K562 (cell line): Measurements from ENCODE around the gene TSPAN18. TPM values are rescaled to one million over a fixed set of nuclear protein-coding genes. Genes with fewer than 3 reads are reported as not detected.

Experiments used
- ATAC-seq: fragments of 200-7000 bp; cut with Tn5 transposase; 3 replicates; pipeline ENCODE4 v1.9.1; 2020; ENCODE audit warnings: moderate library complexity
- BruUV-seq: library from RNA; stranded (reverse); fragments of 400-500 nt; replicated peaks from 2 replicates; lab custom pipeline; 2021; lab: Mats Ljungman, UMichigan
- CTCF ChIA-PET: fragments of 300-600 bp; formaldehyde crosslinking; extraction: SDS; loops from one replicate; lab custom pipeline; 2021; ENCODE audit warnings: low intra/inter-chr PET ratio; lab: Yijun Ruan, JAX
- POLR2A ChIA-PET: fragments of 300-600, 350-650 bp; sonication (Branson Sonifier 250); formaldehyde crosslinking; extraction: SDS; loops from one replicate; lab custom pipeline; 2021; ENCODE audit warnings: antibody characterized with exemption, inconsistent platforms; lab: Yijun Ruan, JAX
- DNase-seq, 4 experiments: peaks; one replicate each; pipeline versions ENCODE4 v3.0.0 to v3.0.0-alpha.2; 2011 to 2018; ENCODE audit warnings: low spot score in 3 of 4, mixed read lengths in 3 of 4; ENCODE audit errors: extremely low read depth in 1 of 4
- FAIRE-seq: peaks from 2 replicates; lab custom pipeline; 2011; peaks lifted over from hg19 to GRCh38; lab: Jason Lieb, UNC
- H2AFZ ChIP-seq: 2 replicates; pipeline ENCODE4 v1.6.0; 2011; ENCODE audit warnings: low read depth, low read length, control low read depth, inconsistent platforms
- H3K27ac ChIP-seq: fragments of 200-600 bp; 3 replicates; pipeline ENCODE4 v1.8.0; 2011; ENCODE audit warnings: low read depth, mild to moderate bottlenecking, control low read depth, inconsistent platforms, low read length, moderate library complexity, mixed read lengths; ENCODE audit errors: extremely low read depth
- H3K27me3 ChIP-seq, 2 experiments: fragments of 300-600 bp in 1 of 2; 2 replicates in 1 of 2; 3 replicates in 1 of 2; pipeline versions ENCODE4 v1.6.0 to v1.8.0; 2011; ENCODE audit warnings: inconsistent platforms in 2 of 2, low read length in 2 of 2, mild to moderate bottlenecking in 1 of 2, mixed read lengths in 1 of 2, moderate library complexity in 1 of 2; ENCODE audit not compliant: control insufficient read depth in 2 of 2, insufficient read depth in 2 of 2
- H3K36me3 ChIP-seq: fragments of 300-600 bp; 3 replicates; pipeline ENCODE4 v1.8.0; 2011; ENCODE audit warnings: mild to moderate bottlenecking, low read length, inconsistent platforms; ENCODE audit not compliant: control insufficient read depth, insufficient read depth
- H3K4me1 ChIP-seq, 2 experiments: fragments of 200-600 bp in 1 of 2; replicated peaks in 1 of 2; 2 replicates in 1 of 2; 3 replicates in 1 of 2; pipeline versions ENCODE4 v1.5.1 to v1.8.0; 2011; ENCODE audit warnings: inconsistent platforms in 2 of 2, low read length in 2 of 2, mild to moderate bottlenecking in 1 of 2, mixed read lengths in 1 of 2, moderate library complexity in 1 of 2; ENCODE audit not compliant: control insufficient read depth in 2 of 2, insufficient read depth in 2 of 2
- H3K4me2 ChIP-seq: 2 replicates; pipeline ENCODE4 v1.6.1; 2011; ENCODE audit warnings: low read length, control low read depth, inconsistent platforms, mixed read lengths; ENCODE audit not compliant: insufficient read depth
- H3K4me3 ChIP-seq: fragments of 200-600 bp; sonication (generic), shearing (Covaris generic); 2 replicates; pipeline ENCODE4 v1.5.1; 2016; ENCODE audit warnings: control low read depth, inconsistent platforms
- H3K79me2 ChIP-seq: fragments of 200-600 bp; 3 replicates; pipeline ENCODE4 v1.8.0; 2011; ENCODE audit warnings: low read length, inconsistent platforms; ENCODE audit not compliant: control insufficient read depth, insufficient read depth
- H3K9ac ChIP-seq, 2 experiments: 2 replicates each; pipeline versions ENCODE4 v1.6.0 to v1.6.1; 2011; ENCODE audit warnings: low read depth in 2 of 2, low read length in 2 of 2, control low read depth in 1 of 2, inconsistent platforms in 1 of 2, mild to moderate bottlenecking in 1 of 2, mixed read lengths in 1 of 2; ENCODE audit not compliant: insufficient read depth in 1 of 2
- H3K9me1 ChIP-seq: one replicate; pipeline ENCODE4 v1.6.0; 2011; ENCODE audit warnings: inconsistent platforms, mild to moderate bottlenecking, low read length, moderate library complexity; ENCODE audit not compliant: control insufficient read depth, insufficient read depth
- H3K9me3 ChIP-seq: replicated peaks from 2 replicates; pipeline ENCODE4 v1.5.1; 2011; ENCODE audit warnings: low read depth, low read length, inconsistent platforms; ENCODE audit not compliant: control insufficient read depth, insufficient read depth
- H4K20me1 ChIP-seq: replicated peaks from 2 replicates; pipeline ENCODE4 v1.6.1; 2011; ENCODE audit warnings: low read length, inconsistent platforms, mixed read lengths; ENCODE audit not compliant: control insufficient read depth, insufficient read depth
- ELF1 ChIP-seq: fragments of 200-800 bp; sonication (Bioruptor generic); IDR thresholded peaks from 2 replicates; pipeline ENCODE4 v1.6.1; 2016; ENCODE audit warnings: missing genetic modification characterization, missing compliant biosample characterization
- MYC ChIP-seq, 2 experiments: fragments of 250-450 bp in 1 of 2; sonication (Bioruptor Pico) in 1 of 2; IDR thresholded peaks; 2 replicates each; pipeline versions ENCODE4 v1.5.1 to v1.6.1; 2012 to 2021; ENCODE audit warnings: low read depth in 2 of 2, borderline replicate concordance in 1 of 2, improper control_type of control experiment in 1 of 2, low read length in 1 of 2, mild to moderate bottlenecking in 1 of 2, moderate library complexity in 1 of 2
- PCBP2 ChIP-seq: fragments of 200-400 bp; formaldehyde crosslinking; IDR thresholded peaks from 2 replicates; pipeline ENCODE4 v1.6.1; 2018; ENCODE audit warnings: low read length, low read depth, mild to moderate bottlenecking, moderate library complexity; ENCODE audit not compliant: poor library complexity, severe bottlenecking
- POLR2AphosphoS2 ChIP-seq: IDR thresholded peaks from 2 replicates; pipeline ENCODE4 v1.6.1; 2012; ENCODE audit warnings: low read length, improper control_type of control experiment
- POLR2AphosphoS5 ChIP-seq: IDR thresholded peaks from 2 replicates; pipeline ENCODE4 v1.6.1; 2011; ENCODE audit warnings: mild to moderate bottlenecking, low read depth, low read length, moderate library complexity; ENCODE audit not compliant: control insufficient read depth, insufficient read depth
- ZNF354B ChIP-seq: fragments of 250-450 bp; sonication (Bioruptor Pico); IDR thresholded peaks from 2 replicates; pipeline ENCODE4 v1.4.0; 2020
- ZNF561 ChIP-seq: fragments of 450-650 bp; formaldehyde crosslinking; conservative IDR thresholded peaks from 2 replicates; pipeline ENCODE4 v1.4.0; 2020; ENCODE audit warnings: mild to moderate bottlenecking, moderate library complexity
- ZNF583 ChIP-seq: fragments of 250-450 bp; sonication (Bioruptor Pico); IDR thresholded peaks from 2 replicates; pipeline ENCODE4 v1.4.0; 2020
- WGBS: fragments of 100-300 bp; shearing (Covaris generic); methylation state at CpG from one replicate; pipeline ENCODE4 v1.1.6; 2016; ENCODE audit warnings: low coverage, mixed read lengths; ENCODE audit not compliant: insufficient coverage; ENCODE audit errors: missing lambda C conversion rate; 5-methylcytosine and 5-hydroxymethylcytosine counted together
- in situ Hi-C: fragments of 300-500 bp; cut with MboI; formaldehyde crosslinking; loops from 4 replicates; pipeline ENCODE4 v1.15.0; 2018; ENCODE audit warnings: inconsistent platforms, mixed read lengths
- intact Hi-C: fragments of 100-400 bp; cut with micrococcal nuclease; formaldehyde crosslinking; loops from 2 replicates; pipeline ENCODE4 v1.14.2; 2022
- polyA plus RNA-seq, 8 experiments: library from polyadenylated mRNA; depleted of rRNA in 4 of 8; stranded (reverse) in 5 of 8; unstranded in 3 of 8; fragments of >200 nt; fragmentation: Nextera tagmentation in 2 of 8; fragmentation: Illumina TruSeq in 1 of 8; extraction: Ambion mirVana in 2 of 8; extraction: Trizol in 1 of 8; gene quantifications; 2 replicates each; pipeline versions ENCODE4 v1.2.1 to v1.2.3, GENCODE V29; 2011 to 2014; ENCODE audit warnings: inconsistent platforms in 1 of 8, missing spikeins in 1 of 8
- total RNA-seq, 7 experiments: library from RNA; depleted of rRNA in 6 of 7; stranded (reverse); fragments of >200 nt in 6 of 7; fragmentation: Illumina TruSeq in 2 of 7; extraction: Trizol in 2 of 7; gene quantifications; 2 replicates each; pipeline versions ENCODE4 v1.2.1 to v1.2.3, GENCODE V29; 2011 to 2021; ENCODE audit warnings: low replicate concordance in 1 of 7
- TF ChIP-seq, protein P1 (sequence below): fragments of 450-650 bp; IDR thresholded peaks from 2 replicates; pipeline ENCODE4 v1.6.1; 2017; ENCODE audit warnings: mild to moderate bottlenecking, moderate library complexity
- TF ChIP-seq, protein P2 (sequence below): fragments of 250-450 bp; sonication (Bioruptor Pico); IDR thresholded peaks from 2 replicates; pipeline ENCODE4 v1.6.1; 2021; ENCODE audit warnings: mild to moderate bottlenecking
- TF ChIP-seq, protein P3 (sequence below): sonication (generic); formaldehyde crosslinking; IDR thresholded peaks from 2 replicates; pipeline ENCODE4 v1.8.1; 2023; ENCODE audit warnings: missing genetic modification reagents, mild to moderate bottlenecking, borderline replicate concordance
- TF ChIP-seq, protein P4 (sequence below): fragments of 150-350 bp; conservative IDR thresholded peaks from 2 replicates; pipeline ENCODE4 v1.6.1; 2014; ENCODE audit warnings: low read length

The TSPAN18 gene
- total and polyA plus RNA-seq, 9 of the 15 experiments (the other 6 are each of a cell fraction or from before 2014, with no cell fraction given), result 0.17 to 0.35 (median 0.22) TPM; not detected in 4

DNA sequence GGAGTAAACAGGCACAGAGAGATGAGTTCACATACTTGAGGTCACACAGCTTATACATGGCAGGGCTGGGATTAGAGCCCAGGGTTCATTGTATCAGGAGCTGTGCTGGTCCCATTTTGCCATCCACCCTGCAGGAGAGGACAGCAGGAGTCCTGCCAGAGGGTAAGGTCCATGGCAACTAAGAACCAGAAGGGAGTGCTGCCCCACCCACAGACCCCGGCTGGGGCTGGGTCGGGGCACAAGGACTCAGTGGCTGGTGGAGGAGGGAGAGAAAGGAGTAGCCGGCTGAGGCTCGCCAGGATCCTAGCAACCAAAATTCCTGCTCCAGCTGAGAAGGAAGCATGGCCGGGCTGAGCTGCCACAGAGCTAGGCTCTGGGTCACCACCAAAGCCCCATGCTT, 249.8 kb downstream of the TSPAN18 start:
- ATAC-seq, result no peak
- H3K79me2 ChIP-seq, result no peaks in the 10 kb centered on the region
- intact Hi-C loops, result loop anchor here (5.0 kb wide), 1 partner anchor 39 kb away; no protein-coding TSS in a partner anchor
- no peaks in the 10 kb centered on the region for H3K9me1 ChIP-seq
- no peak for FAIRE-seq
- no peaks in the 10 kb centered on the region for H3K9me3 ChIP-seq
- no peak overlapping the region for H3K4me3 ChIP-seq
- no peak overlapping the region for H3K4me2 ChIP-seq
- no peak overlapping the region for H3K27ac ChIP-seq
- no peak for DNase-seq
- 0% methylated on average over 5 of the region's 5 CpGs for WGBS
- BruUV-seq, result no TSS peak
- H3K4me1 ChIP-seq, result no peaks in the 10 kb centered on the region
- H4K20me1 ChIP-seq, result peaks cover 12% of the 10 kb centered on the region; the same call in 1 of the 2 replicates
- POLR2A ChIA-PET, result interaction anchor here (1.1 kb wide), 1 partner anchor 40 kb away, joined by 6 read pairs; no protein-coding TSS in a partner anchor
- no peak overlapping the region for H3K9ac ChIP-seq
- H3K27me3 ChIP-seq, result peaks cover 0 to 71% of the 10 kb centered on the region in 2 experiments; a peak in 3 of 5 replicates
- H3K36me3 ChIP-seq, result no peaks in the 10 kb centered on the region
- CTCF ChIA-PET, result no interaction called here
- in situ Hi-C loops, result no loop called here
- H2AFZ ChIP-seq, result no peak overlapping the region
- TF ChIP-seq ZNF583 (CRISPR knock-in tag), result no peak
- no peak for TF ChIP-seq ZNF561 (CRISPR knock-in tag)
- TF ChIP-seq, protein P1, sequence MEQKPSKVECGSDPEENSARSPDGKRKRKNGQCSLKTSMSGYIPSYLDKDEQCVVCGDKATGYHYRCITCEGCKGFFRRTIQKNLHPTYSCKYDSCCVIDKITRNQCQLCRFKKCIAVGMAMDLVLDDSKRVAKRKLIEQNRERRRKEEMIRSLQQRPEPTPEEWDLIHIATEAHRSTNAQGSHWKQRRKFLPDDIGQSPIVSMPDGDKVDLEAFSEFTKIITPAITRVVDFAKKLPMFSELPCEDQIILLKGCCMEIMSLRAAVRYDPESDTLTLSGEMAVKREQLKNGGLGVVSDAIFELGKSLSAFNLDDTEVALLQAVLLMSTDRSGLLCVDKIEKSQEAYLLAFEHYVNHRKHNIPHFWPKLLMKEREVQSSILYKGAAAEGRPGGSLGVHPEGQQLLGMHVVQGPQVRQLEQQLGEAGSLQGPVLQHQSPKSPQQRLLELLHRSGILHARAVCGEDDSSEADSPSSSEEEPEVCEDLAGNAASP, result no peak
- no peak for TF ChIP-seq ZNF354B (CRISPR knock-in tag)
- TF ChIP-seq, protein P2, sequence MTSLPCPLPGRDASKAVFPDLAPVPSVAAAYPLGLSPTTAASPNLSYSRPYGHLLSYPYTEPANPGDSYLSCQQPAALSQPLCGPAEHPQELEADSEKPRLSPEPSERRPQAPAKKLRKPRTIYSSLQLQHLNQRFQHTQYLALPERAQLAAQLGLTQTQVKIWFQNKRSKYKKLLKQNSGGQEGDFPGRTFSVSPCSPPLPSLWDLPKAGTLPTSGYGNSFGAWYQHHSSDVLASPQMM (CRISPR knock-in tag), result no peak
- TF ChIP-seq MYC (IDR thresholded peaks at IDR 0.05; ENCODE audit: low read depth, low read length), result no peak
- no peak for TF ChIP-seq MYC (CRISPR knock-in tag; IDR thresholded peaks at IDR 0.05; ENCODE audit: borderline replicate concordance, low read depth)
- TF ChIP-seq, protein P3, sequence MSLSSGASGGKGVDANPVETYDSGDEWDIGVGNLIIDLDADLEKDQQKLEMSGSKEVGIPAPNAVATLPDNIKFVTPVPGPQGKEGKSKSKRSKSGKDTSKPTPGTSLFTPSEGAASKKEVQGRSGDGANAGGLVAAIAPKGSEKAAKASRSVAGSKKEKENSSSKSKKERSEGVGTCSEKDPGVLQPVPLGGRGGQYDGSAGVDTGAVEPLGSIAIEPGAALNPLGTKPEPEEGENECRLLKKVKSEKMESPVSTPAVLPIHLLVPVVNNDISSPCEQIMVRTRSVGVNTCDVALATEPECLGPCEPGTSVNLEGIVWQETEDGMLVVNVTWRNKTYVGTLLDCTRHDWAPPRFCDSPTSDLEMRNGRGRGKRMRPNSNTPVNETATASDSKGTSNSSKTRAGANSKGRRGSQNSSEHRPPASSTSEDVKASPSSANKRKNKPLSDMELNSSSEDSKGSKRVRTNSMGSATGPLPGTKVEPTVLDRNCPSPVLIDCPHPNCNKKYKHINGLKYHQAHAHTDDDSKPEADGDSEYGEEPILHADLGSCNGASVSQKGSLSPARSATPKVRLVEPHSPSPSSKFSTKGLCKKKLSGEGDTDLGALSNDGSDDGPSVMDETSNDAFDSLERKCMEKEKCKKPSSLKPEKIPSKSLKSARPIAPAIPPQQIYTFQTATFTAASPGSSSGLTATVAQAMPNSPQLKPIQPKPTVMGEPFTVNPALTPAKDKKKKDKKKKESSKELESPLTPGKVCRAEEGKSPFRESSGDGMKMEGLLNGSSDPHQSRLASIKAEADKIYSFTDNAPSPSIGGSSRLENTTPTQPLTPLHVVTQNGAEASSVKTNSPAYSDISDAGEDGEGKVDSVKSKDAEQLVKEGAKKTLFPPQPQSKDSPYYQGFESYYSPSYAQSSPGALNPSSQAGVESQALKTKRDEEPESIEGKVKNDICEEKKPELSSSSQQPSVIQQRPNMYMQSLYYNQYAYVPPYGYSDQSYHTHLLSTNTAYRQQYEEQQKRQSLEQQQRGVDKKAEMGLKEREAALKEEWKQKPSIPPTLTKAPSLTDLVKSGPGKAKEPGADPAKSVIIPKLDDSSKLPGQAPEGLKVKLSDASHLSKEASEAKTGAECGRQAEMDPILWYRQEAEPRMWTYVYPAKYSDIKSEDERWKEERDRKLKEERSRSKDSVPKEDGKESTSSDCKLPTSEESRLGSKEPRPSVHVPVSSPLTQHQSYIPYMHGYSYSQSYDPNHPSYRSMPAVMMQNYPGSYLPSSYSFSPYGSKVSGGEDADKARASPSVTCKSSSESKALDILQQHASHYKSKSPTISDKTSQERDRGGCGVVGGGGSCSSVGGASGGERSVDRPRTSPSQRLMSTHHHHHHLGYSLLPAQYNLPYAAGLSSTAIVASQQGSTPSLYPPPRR (CRISPR knock-in tag), result no peak
- TF ChIP-seq POLR2AphosphoS2, result no peak
- no peak for TF ChIP-seq POLR2AphosphoS5
- TF ChIP-seq PCBP2, result no peak
- TF ChIP-seq ELF1 (tag), result no peak
- TF ChIP-seq, protein P4, sequence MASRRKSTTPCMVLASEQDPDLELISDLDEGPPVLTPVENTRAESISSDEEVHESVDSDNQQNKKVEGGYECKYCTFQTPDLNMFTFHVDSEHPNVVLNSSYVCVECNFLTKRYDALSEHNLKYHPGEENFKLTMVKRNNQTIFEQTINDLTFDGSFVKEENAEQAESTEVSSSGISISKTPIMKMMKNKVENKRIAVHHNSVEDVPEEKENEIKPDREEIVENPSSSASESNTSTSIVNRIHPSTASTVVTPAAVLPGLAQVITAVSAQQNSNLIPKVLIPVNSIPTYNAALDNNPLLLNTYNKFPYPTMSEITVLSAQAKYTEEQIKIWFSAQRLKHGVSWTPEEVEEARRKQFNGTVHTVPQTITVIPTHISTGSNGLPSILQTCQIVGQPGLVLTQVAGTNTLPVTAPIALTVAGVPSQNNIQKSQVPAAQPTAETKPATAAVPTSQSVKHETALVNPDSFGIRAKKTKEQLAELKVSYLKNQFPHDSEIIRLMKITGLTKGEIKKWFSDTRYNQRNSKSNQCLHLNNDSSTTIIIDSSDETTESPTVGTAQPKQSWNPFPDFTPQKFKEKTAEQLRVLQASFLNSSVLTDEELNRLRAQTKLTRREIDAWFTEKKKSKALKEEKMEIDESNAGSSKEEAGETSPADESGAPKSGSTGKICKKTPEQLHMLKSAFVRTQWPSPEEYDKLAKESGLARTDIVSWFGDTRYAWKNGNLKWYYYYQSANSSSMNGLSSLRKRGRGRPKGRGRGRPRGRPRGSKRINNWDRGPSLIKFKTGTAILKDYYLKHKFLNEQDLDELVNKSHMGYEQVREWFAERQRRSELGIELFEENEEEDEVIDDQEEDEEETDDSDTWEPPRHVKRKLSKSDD, result no peak
